Measurements from ENCODE around the gene TNIK. TPM values are rescaled to one million over a fixed set of nuclear protein-coding genes. Genes with fewer than 3 reads are reported as not detected.
A peak's percentile ranks its signal among the peaks of the same experiment; 100 is the strongest.

TNIK gene
- total and polyA plus RNA-seq, 2 of the 4 experiments (the other 2 are of a cell fraction): 3.4 to 6.3 TPM

GRCh38 chr3:171142985-171143384 is 317.2 kb downstream of the TNIK start:
- Histone ChIP-seq H3K4me2 (ENCODE audit: low read depth, low read length) (no peak overlapping the region), H2BK15ac (ENCODE audit: low read depth, low read length) (no peak overlapping the region), H2BK120ac (ENCODE audit: low read depth, low read length) (no peak overlapping the region), H2AK5ac (ENCODE audit: low read depth, low read length) (no peak overlapping the region), H3K79me1 (ENCODE audit: low read depth in 1 of 2, low read length in 2 of 2) (no peaks in the 10 kb centered on the region), H3K23ac (ENCODE audit: low read depth, low read length) (no peak overlapping the region), H3K18ac (ENCODE audit: low read depth, low read length) (no peak overlapping the region), H3K56ac (ENCODE audit: extremely low read depth, insufficient read depth, low read length) (no peak overlapping the region), H3K4me3 (ENCODE audit: insufficient read depth, low read depth, low read length) (no peak overlapping the region), H4K8ac (ENCODE audit: low read depth in 2 of 2, low read length in 2 of 2) (no peak overlapping the region), H3K36me3 (ENCODE audit: control insufficient read depth, insufficient read depth, low read length) (no peaks in the 10 kb centered on the region; the same call in 1 of the 2 replicates), H3K4me1 (ENCODE audit: control insufficient read depth, insufficient read depth, low read length) (no peaks in the 10 kb centered on the region; the same call in 1 of the 2 replicates), H3K9me3 (ENCODE audit: control insufficient read depth, insufficient read depth, low read length) (no peaks in the 10 kb centered on the region), H2AFZ (replicated peaks; ENCODE audit: low read length, poor library complexity) (no peak overlapping the region), H3K4ac (ENCODE audit: low read depth, low read length) (no peak overlapping the region), H4K5ac (ENCODE audit: low read depth, low read length) (no peak overlapping the region), H3K9me1 (ENCODE audit: insufficient read depth, low read length) (no peaks in the 10 kb centered on the region; the same call in 1 of the 2 replicates), H2BK20ac (ENCODE audit: low read depth, low read length) (no peak overlapping the region), H2AK9ac (replicated peaks; ENCODE audit: low read depth, low read length, poor library complexity) (no peak overlapping the region), H4K20me1 (ENCODE audit: insufficient read depth, low read length) (no peaks in the 10 kb centered on the region), H3K9ac (ENCODE audit: low read depth, low read length) (no peak overlapping the region), H3K27me3 (ENCODE audit: control insufficient read depth, insufficient read depth, low read length) (no peaks in the 10 kb centered on the region), H2BK5ac (ENCODE audit: low read depth, low read length, poor library complexity, severe bottlenecking) (no peak overlapping the region), H3K27ac (ENCODE audit: insufficient read depth, low read length) (no peak overlapping the region), H3K14ac (replicated peaks; ENCODE audit: low read depth, low read length) (no peak overlapping the region), H4K91ac (ENCODE audit: insufficient read depth, low read depth, low read length) (no peak overlapping the region)
- DNase-seq (peak; percentile 46), ATAC-seq (ENCODE audit: low read depth) (peak; percentile 27; the same call in 1 of the 2 replicates)
- BruUV-seq (replicated peaks): no TSS peak
- intact Hi-C loops (cut with micrococcal nuclease) (no loop called here), in situ Hi-C loops (cut with MboI; ENCODE audit: low sequenced_read_pairs) (no loop called here), dilution Hi-C loops (cut with HindIII; ENCODE audit: low sequenced_read_pairs, unreplicated experiment) (no loop called here)
- CTCF ChIA-PET: interaction anchor here (1.3 kb wide), 1 partner anchor 18 kb away, joined by 6 read pairs; no protein-coding TSS in a partner anchor
- TF ChIP-seq POLR2A (IDR thresholded peaks at IDR 0.05; ENCODE audit: low read depth, low read length) (no peak), MAFK (IDR thresholded peaks at IDR 0.05; ENCODE audit: low read depth, low read length) (no peak), ELK1 (IDR thresholded peaks at IDR 0.05; ENCODE audit: borderline replicate concordance, low read depth, low read length) (no peak), BHLHE40 (IDR thresholded peaks at IDR 0.05; ENCODE audit: low read depth, low read length) (no peak), CEBPB (IDR thresholded peaks at IDR 0.05; ENCODE audit: low read depth, low read length) (no peak), MAZ (IDR thresholded peaks at IDR 0.05; ENCODE audit: borderline replicate concordance, low read depth, low read length) (no peak), MXI1 (IDR thresholded peaks at IDR 0.05; ENCODE audit: borderline replicate concordance, low read depth, low read length) (no peak), CTCF (conservative IDR thresholded peaks at IDR 0.05; ENCODE audit: low read depth, low read length) (no peak), RAD21 (IDR thresholded peaks at IDR 0.05; ENCODE audit: low read length) (no peak), NFE2L2 (IDR thresholded peaks at IDR 0.05; ENCODE audit: low read depth, low read length) (no peak), CHD1 (IDR thresholded peaks at IDR 0.05; ENCODE audit: low read depth, low read length) (no peak), RFX5 (IDR thresholded peaks at IDR 0.05; ENCODE audit: low read depth, low read length) (no peak), RCOR1 (IDR thresholded peaks at IDR 0.05; ENCODE audit: insufficient replicate concordance, low read length) (no peak), FOS (IDR thresholded peaks at IDR 0.05; ENCODE audit: low read depth, low read length) (no peak), USF2 (IDR thresholded peaks at IDR 0.05; ENCODE audit: low read depth, low read length) (no peak), SMC3 (IDR thresholded peaks at IDR 0.05; ENCODE audit: low read depth, low read length) (no peak)
- POLR2A ChIA-PET (ENCODE audit: unreplicated experiment): no interaction called here
- WGBS, 2 experiments (ENCODE audit: extremely low coverage in 2 of 2, insufficient read length in 1 of 2): no CpG with 5 or more reads among the region's 5 CpGs

All from IMR-90 (cell line).